PC-9 (cell line): ENCODE results near the gene ATG5.

Source experiments
- CTCF ChIP-seq: fragments of 200-600 bp; sonication (generic); conservative IDR thresholded peaks from 2 replicates; pipeline ENCODE4 v1.6.1; 2017; ENCODE audit warnings: mixed run types, antibody characterized with exemption, mild to moderate bottlenecking, moderate library complexity
- EZH2 ChIP-seq: fragments of 200-600 bp; sonication (generic); IDR thresholded peaks from 2 replicates; pipeline ENCODE4 v1.8.0; 2017; ENCODE audit warnings: antibody characterized with exemption, low read depth

DNA sequence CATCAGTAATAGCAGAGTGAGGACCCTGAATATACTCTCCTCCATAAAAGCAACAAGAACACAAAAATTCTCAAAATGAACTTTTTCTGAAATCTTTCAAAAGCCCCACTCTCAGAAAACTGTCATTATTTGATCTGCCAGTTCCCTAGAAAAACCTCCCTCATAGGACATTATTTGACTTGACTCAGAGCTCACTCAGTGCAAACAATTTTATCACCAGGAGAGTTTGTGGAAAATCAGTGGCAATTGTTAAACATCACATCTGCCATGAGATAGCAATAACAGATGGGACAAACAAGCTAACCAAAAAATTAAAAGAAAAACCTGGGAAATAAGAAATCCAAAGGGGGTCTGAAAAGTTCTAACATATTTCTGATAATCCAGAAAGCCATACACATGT lies 100.0 kb downstream of the ATG5 start:
- TF ChIP-seq CTCF: no peak
- no peak for TF ChIP-seq EZH2
